Stimulated activated CD8-positive, alpha-beta memory T cell treated with anti-CD3 and anti-CD28 coated beads, Interleukin-4, amount 100 ng/mL, for 48 hours (primary cell): ENCODE data around the gene LRP1-AS.
A peak's percentile ranks its signal among the peaks of the same experiment; 100 is the strongest.

Experiments
- DNase-seq: peaks from one replicate; pipeline ENCODE4 v3.0.0-alpha.2; 2020

The LRP1-AS gene

GRCh38 chr12:57146961-57147944 lies at the start of gene LRP1-AS:
Gene LRP1-AS (minus strand): TSS chr12:57147619.
- DNase-seq: no peak

GRCh38 chr12:57196956-57197355 lies 49.5 kb upstream of the LRP1-AS start:
- no peak for DNase-seq

- no peak for DNase-seq
These were observed 49.0 kb upstream of the LRP1-AS start for GRCh38 chr12:57196439-57196838.

- no peak for DNase-seq
These were observed 48.4 kb upstream of the LRP1-AS start for GRCh38 chr12:57195611-57196371.

- DNase-seq: no peak
These were observed 47.8 kb upstream of the LRP1-AS start for GRCh38 chr12:57195186-57195585.

- DNase-seq: no peak
These were observed 46.8 kb upstream of the LRP1-AS start for GRCh38 chr12:57194253-57194652.

GRCh38 chr12:57193706-57194245 lies 46.4 kb upstream of the LRP1-AS start:
- DNase-seq: no peak

- no peak for DNase-seq
These were observed 45.5 kb upstream of the LRP1-AS start for GRCh38 chr12:57192920-57193319.

- DNase-seq: no peak
These were observed 44.0 kb upstream of the LRP1-AS start for GRCh38 chr12:57191410-57191809.

GRCh38 chr12:57190821-57191220 lies 43.4 kb upstream of the LRP1-AS start:
- DNase-seq: no peak

- DNase-seq: no peak
These were observed 42.6 kb upstream of the LRP1-AS start for GRCh38 chr12:57190037-57190436.

GRCh38 chr12:57188090-57188425 lies 40.6 kb upstream of the LRP1-AS start:
- DNase-seq: no peak

- DNase-seq: no peak
These were observed 40.0 kb upstream of the LRP1-AS start for GRCh38 chr12:57187222-57188089.

GRCh38 chr12:57185906-57186508 lies 38.6 kb upstream of the LRP1-AS start:
- DNase-seq: no peak

- no peak for DNase-seq
These were observed 38.0 kb upstream of the LRP1-AS start for GRCh38 chr12:57185403-57185802.

GRCh38 chr12:57183939-57184725 lies 36.7 kb upstream of the LRP1-AS start:
- no peak for DNase-seq

GRCh38 chr12:57182918-57183575 lies 35.6 kb upstream of the LRP1-AS start:
- peak; percentile 92 for DNase-seq

- no peak for DNase-seq
These were observed 34.2 kb upstream of the LRP1-AS start for GRCh38 chr12:57181561-57182155.

- DNase-seq: no peak
These were observed 33.7 kb upstream of the LRP1-AS start for GRCh38 chr12:57181072-57181471.

- DNase-seq: no peak
These were observed 33.0 kb upstream of the LRP1-AS start for GRCh38 chr12:57180321-57180989.
